A673 (cell line): ENCODE measurements around the gene MPHOSPH9. TPM values are rescaled to one million over a fixed set of nuclear protein-coding genes. Genes with fewer than 3 reads are reported as not detected.

ENCODE experiments used
- BruUV-seq: library from RNA; stranded (reverse); fragments of 400-500 nt; replicated peaks from 2 replicates; lab custom pipeline; 2021; lab: Mats Ljungman, UMichigan
- CTCF ChIA-PET: fragments of 300-600 bp; sonication (Branson Sonifier 250); formaldehyde crosslinking; loops from one replicate; lab custom pipeline; 2022; ENCODE audit warnings: antibody characterized with exemption; lab: Charles Lee
- POLR2A ChIA-PET: fragments of 300-600 bp; sonication (Branson Sonifier 250); formaldehyde crosslinking; loops from one replicate; lab custom pipeline; 2022; ENCODE audit warnings: antibody characterized with exemption; ENCODE audit not compliant: low non-redundant PET; lab: Charles Lee
- DNase-seq: peaks from one replicate; pipeline ENCODE4 v3.0.0-alpha.2; 2015; ENCODE audit warnings: low spot score
- H3K27ac ChIP-seq: fragments of 200-600 bp; sonication (generic); 2 replicates; pipeline ENCODE4 v1.5.1; 2016; ENCODE audit warnings: mixed run types, low read depth, mild to moderate bottlenecking, mixed read lengths, antibody characterized with exemption, low read length; ENCODE audit not compliant: poor library complexity, severe bottlenecking
- H3K27me3 ChIP-seq: fragments of 200-600 bp; sonication (generic); replicated peaks from 2 replicates; pipeline ENCODE4 v1.6.1; 2017; ENCODE audit warnings: mixed run types, low read depth, mild to moderate bottlenecking, mixed read lengths, antibody characterized with exemption, low read length; ENCODE audit not compliant: insufficient read depth, poor library complexity
- H3K36me3 ChIP-seq: fragments of 200-600 bp; sonication (generic); 2 replicates; pipeline ENCODE4 v1.6.1; 2016; ENCODE audit warnings: mixed run types, mild to moderate bottlenecking, mixed read lengths, antibody characterized with exemption, low read length; ENCODE audit not compliant: insufficient read depth, poor library complexity, severe bottlenecking
- H3K4me1 ChIP-seq: fragments of 200-600 bp; sonication (generic); 2 replicates; pipeline ENCODE4 v1.6.1; 2017; ENCODE audit warnings: mixed run types, mild to moderate bottlenecking, mixed read lengths, antibody characterized with exemption, low read length; ENCODE audit not compliant: insufficient read depth, poor library complexity, severe bottlenecking
- H3K4me3 ChIP-seq: fragments of 200-600 bp; sonication (generic); 2 replicates; pipeline ENCODE4 v1.5.1; 2016; ENCODE audit warnings: low read depth, mixed run types, mild to moderate bottlenecking, mixed read lengths, low read length; ENCODE audit not compliant: poor library complexity, severe bottlenecking
- H3K9me3 ChIP-seq: fragments of 200-600 bp; sonication (generic); 2 replicates; pipeline ENCODE4 v1.6.1; 2016; ENCODE audit warnings: mixed run types, low read depth, mild to moderate bottlenecking, mixed read lengths, antibody characterized with exemption, low read length; ENCODE audit not compliant: poor library complexity, severe bottlenecking
- CTCF ChIP-seq: fragments of 300-800, 200-600 bp; sonication (generic); conservative IDR thresholded peaks from 2 replicates; pipeline ENCODE4 v1.5.1; 2017; ENCODE audit warnings: low read depth, mild to moderate bottlenecking, antibody characterized with exemption, low read length, moderate library complexity, mixed read lengths
- EZH2 ChIP-seq: fragments of 200-600 bp; sonication (generic); IDR thresholded peaks from 2 replicates; pipeline ENCODE4 v1.6.1; 2017; ENCODE audit warnings: borderline replicate concordance, low read depth, mild to moderate bottlenecking, mixed read lengths, antibody characterized with exemption, low read length; ENCODE audit not compliant: poor library complexity, severe bottlenecking
- intact Hi-C: fragments of 100-400 bp; cut with micrococcal nuclease; formaldehyde crosslinking; loops from one replicate; pipeline ENCODE4 v1.10.0; 2022; ENCODE audit not compliant: unreplicated experiment
- total RNA-seq: library from RNA; stranded (reverse); gene quantifications from 2 replicates; pipeline ENCODE4 v1.2.3, GENCODE V29; 2021

MPHOSPH9 gene
- total RNA-seq, 1 experiment from 2014 or later = 80.8 TPM

DNA sequence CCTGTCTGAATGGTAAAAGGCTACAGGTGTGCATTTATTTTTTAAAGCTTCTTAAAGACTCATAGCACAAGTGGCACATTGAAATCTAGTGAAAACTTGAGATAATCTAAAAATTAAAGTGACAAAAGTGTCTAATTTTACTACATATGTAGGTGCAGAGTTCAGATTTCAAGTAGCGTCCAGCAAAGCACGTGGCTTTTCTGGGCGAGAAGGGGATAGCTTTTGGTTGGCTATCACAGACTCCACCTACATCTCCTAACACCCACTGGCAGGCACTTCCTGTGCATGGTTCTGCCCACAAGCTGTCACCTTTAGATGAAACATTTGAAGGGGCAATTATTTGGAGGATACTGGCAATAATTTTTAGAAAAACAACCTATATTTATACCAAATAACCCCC lies 80.1 kb downstream of the MPHOSPH9 start:
- no TSS peak for BruUV-seq
- ChIA-PET POLR2A (interaction anchor here (0.5 kb wide), 1 partner anchor 10 kb away, joined by 4 read pairs; no protein-coding TSS in a partner anchor), CTCF (no interaction called here)
- intact Hi-C loops = loop anchor here (5.0 kb wide), 1 partner anchor 171 kb away; the partner anchor contains the start of gene ARL6IP4
- no peak overlapping the region for H3K4me3 ChIP-seq
- no peak overlapping the region for H3K27ac ChIP-seq
- H3K4me1 ChIP-seq = peaks cover 12% of the 10 kb centered on the region
- H3K27me3 ChIP-seq = no peaks in the 10 kb centered on the region
- no peak for TF ChIP-seq EZH2
- no peaks in the 10 kb centered on the region for H3K9me3 ChIP-seq
- H3K36me3 ChIP-seq = peaks cover 20% of the 10 kb centered on the region
- DNase-seq = no peak

GRCh38 chr12:123151457-123152454 lies 81.2 kb downstream of the MPHOSPH9 start:
- peak overlapping the region; percentile 70 for H3K4me3 ChIP-seq
- peaks cover 20% of the 10 kb centered on the region for H3K36me3 ChIP-seq
- H3K4me1 ChIP-seq = peaks cover 12% of the 10 kb centered on the region
- H3K27ac ChIP-seq = peak overlapping the region; percentile 76
- CTCF ChIA-PET = no interaction called here
- POLR2A ChIA-PET = no interaction called here
- no TSS peak for BruUV-seq
- intact Hi-C loops = loop anchor here (5.0 kb wide), 1 partner anchor 169 kb away; the partner anchor contains the start of gene ARL6IP4
- no peaks in the 10 kb centered on the region for H3K9me3 ChIP-seq
- TF ChIP-seq EZH2 = no peak
- no peak for TF ChIP-seq CTCF
- H3K27me3 ChIP-seq = no peaks in the 10 kb centered on the region
- peak; percentile 34 for DNase-seq

DNA sequence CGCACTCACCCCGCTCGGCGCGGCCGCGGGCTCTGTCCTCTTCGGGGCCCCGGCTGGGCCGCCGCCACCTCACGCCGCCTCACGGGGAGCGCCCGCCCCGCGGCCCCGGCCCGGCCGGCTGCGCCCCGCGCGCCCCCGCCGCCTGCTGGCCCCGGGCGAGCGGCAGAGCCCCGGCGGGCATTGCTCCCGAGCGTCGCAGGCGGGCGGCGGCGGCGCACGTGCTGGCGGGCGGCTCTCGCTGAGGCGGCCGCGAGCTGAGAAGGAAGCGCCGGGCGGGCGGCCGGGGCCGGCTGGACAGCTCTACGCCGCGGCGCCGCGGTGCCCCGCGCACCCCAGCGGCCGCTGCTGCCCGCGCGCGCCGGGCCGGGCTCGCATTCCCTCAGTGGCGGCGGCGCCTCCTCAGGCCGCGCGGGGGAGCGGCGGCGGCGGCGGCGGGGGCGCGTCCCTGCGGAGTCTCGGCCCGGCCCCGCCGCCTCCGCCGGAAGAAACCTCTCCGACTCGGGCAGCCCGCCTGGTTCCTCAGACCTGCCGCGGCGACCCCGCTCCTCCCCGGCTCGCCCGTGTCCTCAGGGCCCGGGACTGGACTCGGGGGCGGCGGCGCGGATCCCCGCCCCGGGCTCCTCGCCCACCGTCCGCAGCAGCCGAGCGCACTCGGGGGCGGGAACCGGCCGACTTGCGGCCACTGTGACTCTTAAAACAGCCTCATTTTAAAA lies 82.0 kb downstream of the MPHOSPH9 start, which contains the start of gene PITPNM2:
PITPNM2 (minus strand) TSS at position 347 of the 713 bp plus-strand sequence. CDS start 116,500 bp downstream, outside the sequence.
- intact Hi-C loops = loop anchor here (5.0 kb wide), 1 partner anchor 169 kb away; the partner anchor contains the start of gene ARL6IP4
- Histone ChIP-seq H3K4me3 (peak within 1 kb of the TSS; percentile 70), H3K36me3 (peaks cover 12% of the 10 kb centered on the region), H3K27me3 (no peaks in the 10 kb centered on the region), H3K9me3 (no peaks in the 10 kb centered on the region), H3K27ac (peak within 1 kb of the TSS; percentile 76), H3K4me1 (peaks cover 12% of the 10 kb centered on the region)
- DNase-seq = peak; percentile 72
- POLR2A ChIA-PET = no interaction called here
- no peak for TF ChIP-seq EZH2
- TF ChIP-seq CTCF = no peak
- CTCF ChIA-PET = interaction anchor here (0.6 kb wide), 1 partner anchor 107 kb away, joined by 8 read pairs; no protein-coding TSS in a partner anchor
- BruUV-seq = no TSS peak
